ENCODE measurements around the gene USP49. TPM values are rescaled to one million over a fixed set of nuclear protein-coding genes. Genes with fewer than 3 reads are reported as not detected.

The USP49 gene
- total and polyA plus RNA-seq, 10 of the 15 experiments (the other 5 are each of a cell fraction or from before 2014, with no cell fraction given) = 1.0 to 7.7 (median 4.3) TPM

GRCh38 chr6:41940759-41941279 is 45.6 kb upstream of the USP49 start (continued):
- peak; percentile 32; the same call in 1 of the 2 replicates for TF ChIP-seq SPI1 (IDR thresholded peaks at IDR 0.05; ENCODE audit: borderline replicate concordance, insufficient read depth, low read depth, low read length)
- TF ChIP-seq YBX1 (IDR thresholded peaks at IDR 0.05) = no peak
- 0 out of 4 replicates have a peak, but pooled peaks of 1 of the 2 experiments have one; percentile 36 for TF ChIP-seq IKZF2 (IDR thresholded peaks at IDR 0.05)
- no peak for TF ChIP-seq REST (IDR thresholded peaks at IDR 0.05; ENCODE audit: low read depth, low read length)
- peak; percentile 45 for TF ChIP-seq POLR2A (IDR thresholded peaks at IDR 0.05; ENCODE audit: low read depth, low read length)
- TF ChIP-seq ZBED1 (IDR thresholded peaks at IDR 0.05; ENCODE audit: borderline replicate concordance) = no peak
- TF ChIP-seq PKNOX1 (IDR thresholded peaks at IDR 0.05) = 0 out of 2 replicates have a peak, but pooled peaks have one; percentile 34
- TF ChIP-seq EGR1 (IDR thresholded peaks at IDR 0.05; ENCODE audit: borderline replicate concordance in 1 of 2, low read depth in 2 of 2, low read length in 2 of 2) = peak in 1 of 2 experiments; percentile 64; a peak in 1 of 3 replicates
- no peak for TF ChIP-seq RELA (IDR thresholded peaks at IDR 0.05; ENCODE audit: borderline replicate concordance, partially characterized antibody)
- no peak for TF ChIP-seq ZNF384 (IDR thresholded peaks at IDR 0.05; ENCODE audit: borderline replicate concordance, low read depth, low read length)
- no peak for TF ChIP-seq IRF3 (IDR thresholded peaks at IDR 0.05)
- TF ChIP-seq MAX (IDR thresholded peaks at IDR 0.05; ENCODE audit: low read depth, low read length) = peak; percentile 6; the same call in 1 of the 2 replicates
- TF ChIP-seq EED (IDR thresholded peaks at IDR 0.05; ENCODE audit: low read depth) = no peak
- 0 out of 2 replicates have a peak, but pooled peaks have one; percentile 4 for TF ChIP-seq GATAD2B (conservative IDR thresholded peaks at IDR 0.05; ENCODE audit: low read depth)
- no peak for TF ChIP-seq ZNF622 (IDR thresholded peaks at IDR 0.05)
- TF ChIP-seq SIX5 (IDR thresholded peaks at IDR 0.05; ENCODE audit: low read depth, low read length, severe bottlenecking) = no peak
- TF ChIP-seq SIN3A (IDR thresholded peaks at IDR 0.05; ENCODE audit: low read depth, low read length) = no peak
- TF ChIP-seq SREBF1 (IDR thresholded peaks at IDR 0.05; ENCODE audit: low read length) = no peak
- peak; percentile 37; the same call in 1 of the 2 replicates for TF ChIP-seq IKZF1 (conservative IDR thresholded peaks at IDR 0.05)
- TF ChIP-seq NFIC (IDR thresholded peaks at IDR 0.05; ENCODE audit: low read depth, low read length) = no peak
- TF ChIP-seq DPF2 (IDR thresholded peaks at IDR 0.05) = no peak
- TF ChIP-seq SRF (IDR thresholded peaks at IDR 0.05; ENCODE audit: low read depth in 2 of 2, low read length in 2 of 2) = no peak

All from GM12878 (cell line).